ENCODE measurements around the gene FABP1.

FABP1 gene

DNA sequence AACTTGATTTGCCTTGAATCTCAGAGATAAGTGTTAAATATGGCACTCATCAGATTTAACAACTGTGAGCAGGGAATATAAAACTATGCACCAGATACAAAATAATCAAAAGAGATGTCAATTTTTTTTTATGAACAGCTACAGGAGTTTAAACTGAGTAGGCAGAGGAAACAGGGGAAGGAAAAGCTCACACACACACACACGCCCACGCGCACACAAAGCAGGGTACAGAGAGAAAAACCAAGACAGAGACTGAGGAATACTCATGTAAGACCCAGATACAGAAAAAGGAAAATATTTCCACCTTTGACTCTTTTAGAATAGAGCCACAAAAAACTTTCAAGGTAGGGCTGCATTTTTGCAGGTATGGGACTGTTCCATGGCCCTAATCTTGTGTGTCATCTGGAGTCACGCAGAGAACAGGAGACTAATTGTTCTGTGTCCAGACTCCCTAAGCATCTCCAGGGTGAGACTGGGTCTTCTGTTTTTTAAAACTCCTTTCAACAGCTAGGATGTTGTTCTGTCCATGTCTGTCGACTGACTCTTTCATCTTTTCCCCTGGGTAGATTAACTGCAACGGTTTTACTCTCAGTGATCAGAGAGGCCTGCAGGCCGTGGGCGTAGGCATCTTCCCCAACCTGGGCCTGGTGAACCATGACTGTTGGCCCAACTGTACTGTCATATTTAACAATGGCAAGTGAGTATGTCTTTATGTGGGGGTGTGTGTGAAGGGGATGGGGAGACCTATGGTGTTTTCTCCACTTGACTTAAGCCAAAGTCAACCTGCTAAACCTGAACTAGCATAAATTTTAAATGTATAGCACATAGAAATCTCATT is 37.2 kb downstream of the FABP1 start:
- no peak overlapping the region; a peak in 2 of 22 replicates for H3K9ac ChIP-seq
- H3K4me1 ChIP-seq = peaks cover 11 to 19% (median 14%) of the 10 kb centered on the region in 10 experiments
- TF ChIP-seq Cebpa-rat (IDR thresholded peaks at IDR 0.05) = no peak
- no peak overlapping the region for H3K4me3 ChIP-seq
- peak overlapping the region; percentile 25 to 64 (median 46) for H3K4me2 ChIP-seq
- H3K27me3 ChIP-seq = no peaks in the 10 kb centered on the region
- no peaks in the 10 kb centered on the region for H3K9me3 ChIP-seq (replicated peaks in 1 of 11)
- no peaks in the 10 kb centered on the region for H3K36me3 ChIP-seq
- H3K27ac ChIP-seq = no peak overlapping the region
- H4K20me1 ChIP-seq = no peaks in the 10 kb centered on the region

- Histone ChIP-seq H3K9me3 (replicated peaks in 1 of 11) (no peaks in the 10 kb centered on the region), H4K20me1 (no peaks in the 10 kb centered on the region), H3K9ac (no peak overlapping the region), H3K36me3 (no peaks in the 10 kb centered on the region), H3K27ac (no peak overlapping the region), H3K27me3 (no peaks in the 10 kb centered on the region), H3K4me2 (no peak overlapping the region), H3K4me1 (peaks cover 11 to 19% (median 14%) of the 10 kb centered on the region in 10 experiments), H3K4me3 (no peak overlapping the region)
- no peak for TF ChIP-seq Cebpa-rat (IDR thresholded peaks at IDR 0.05)
These were observed 38.9 kb downstream of the FABP1 start for GRCh38 chr2:88088999-88089398.

DNA sequence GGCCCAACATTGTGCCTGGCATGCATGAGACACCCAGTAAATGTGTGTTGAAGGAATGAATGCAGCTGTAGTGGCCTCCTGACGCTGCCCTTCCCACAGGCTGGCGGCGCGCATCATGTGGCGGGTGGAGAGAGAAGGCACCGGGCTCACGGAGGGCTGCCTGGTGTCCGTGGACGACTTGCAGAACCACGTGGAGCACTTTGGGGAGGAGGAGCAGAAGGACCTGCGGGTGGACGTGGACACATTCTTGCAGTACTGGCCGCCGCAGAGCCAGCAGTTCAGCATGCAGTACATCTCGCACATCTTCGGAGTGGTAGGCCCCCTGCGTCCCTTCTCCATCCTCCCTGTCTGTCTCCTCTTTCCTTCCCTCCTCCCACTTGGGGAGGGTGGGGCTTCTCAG is 40.1 kb downstream of the FABP1 start:
- Histone ChIP-seq H4K20me1 (no peaks in the 10 kb centered on the region), H3K4me3 (no peak overlapping the region), H3K36me3 (no peaks in the 10 kb centered on the region), H3K9ac (no peak overlapping the region), H3K4me2 (no peak overlapping the region), H3K27me3 (no peaks in the 10 kb centered on the region), H3K9me3 (replicated peaks in 1 of 11) (no peaks in the 10 kb centered on the region), H3K4me1 (peaks cover 11 to 19% (median 14%) of the 10 kb centered on the region in 10 experiments), H3K27ac (no peak overlapping the region)
- TF ChIP-seq Cebpa-rat (IDR thresholded peaks at IDR 0.05) = no peak

GRCh38 chr2:88087073-88087472 is 40.8 kb downstream of the FABP1 start:
- H4K20me1 ChIP-seq = no peaks in the 10 kb centered on the region
- TF ChIP-seq Cebpa-rat (IDR thresholded peaks at IDR 0.05) = no peak
- H3K9ac ChIP-seq = no peak overlapping the region
- H3K4me2 ChIP-seq = no peak overlapping the region
- H3K27me3 ChIP-seq = no peaks in the 10 kb centered on the region
- H3K9me3 ChIP-seq (replicated peaks in 1 of 11) = no peaks in the 10 kb centered on the region
- H3K4me3 ChIP-seq = no peak overlapping the region
- no peaks in the 10 kb centered on the region for H3K36me3 ChIP-seq
- no peak overlapping the region for H3K27ac ChIP-seq
- peaks cover 11 to 19% (median 14%) of the 10 kb centered on the region in 10 experiments for H3K4me1 ChIP-seq

DNA sequence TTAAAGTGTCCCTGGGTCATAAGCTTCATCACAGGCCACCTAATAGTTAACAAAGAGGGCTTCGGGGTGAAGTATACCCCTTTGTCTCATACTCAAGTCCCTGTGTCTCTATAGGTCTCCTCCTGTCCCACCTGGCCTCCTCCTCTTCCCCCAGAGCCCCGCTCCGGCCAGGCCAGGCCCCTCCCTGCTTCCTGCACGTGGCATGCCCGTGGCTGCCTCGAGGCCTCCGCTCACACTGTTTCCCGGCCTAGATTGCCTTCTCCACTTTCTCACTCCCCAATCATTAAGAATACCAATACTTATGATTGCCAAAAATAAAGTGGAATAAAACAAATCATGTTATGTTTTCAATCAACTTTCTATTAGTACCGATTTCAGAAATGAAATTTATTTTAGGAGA is 41.5 kb downstream of the FABP1 start:
- no peak for TF ChIP-seq Cebpa-rat (IDR thresholded peaks at IDR 0.05)
- Histone ChIP-seq H3K4me2 (no peak overlapping the region), H4K20me1 (no peaks in the 10 kb centered on the region), H3K27me3 (no peaks in the 10 kb centered on the region), H3K4me3 (no peak overlapping the region), H3K4me1 (peaks cover 9 to 18% (median 13%) of the 10 kb centered on the region in 10 experiments), H3K27ac (no peak overlapping the region), H3K9me3 (replicated peaks in 1 of 11) (no peaks in the 10 kb centered on the region), H3K36me3 (no peaks in the 10 kb centered on the region), H3K9ac (no peak overlapping the region)

GRCh38 chr2:88085602-88086001 is 42.3 kb downstream of the FABP1 start:
- no peak overlapping the region for H3K27ac ChIP-seq
- no peak overlapping the region for H3K4me2 ChIP-seq
- TF ChIP-seq Cebpa-rat (IDR thresholded peaks at IDR 0.05) = no peak
- no peaks in the 10 kb centered on the region for H3K9me3 ChIP-seq (replicated peaks in 1 of 11)
- H3K9ac ChIP-seq = no peak overlapping the region
- H4K20me1 ChIP-seq = no peaks in the 10 kb centered on the region
- H3K36me3 ChIP-seq = no peaks in the 10 kb centered on the region
- H3K27me3 ChIP-seq = no peaks in the 10 kb centered on the region
- H3K4me1 ChIP-seq = peaks cover 4 to 10% (median 7%) of the 10 kb centered on the region in 10 experiments
- H3K4me3 ChIP-seq = no peak overlapping the region

GRCh38 chr2:88085099-88085498 is 42.8 kb downstream of the FABP1 start:
- no peak overlapping the region for H3K4me3 ChIP-seq
- no peaks in the 10 kb centered on the region for H4K20me1 ChIP-seq
- H3K4me2 ChIP-seq = no peak overlapping the region
- H3K27ac ChIP-seq = no peak overlapping the region
- no peaks in the 10 kb centered on the region for H3K27me3 ChIP-seq
- H3K36me3 ChIP-seq = no peaks in the 10 kb centered on the region
- H3K4me1 ChIP-seq = peaks cover 0 to 5% (median 2%) of the 10 kb centered on the region in 10 experiments; a peak in 9 of 20 replicates
- no peak overlapping the region for H3K9ac ChIP-seq
- no peaks in the 10 kb centered on the region for H3K9me3 ChIP-seq (replicated peaks in 1 of 11)
- TF ChIP-seq Cebpa-rat (IDR thresholded peaks at IDR 0.05) = no peak

GRCh38 chr2:88082781-88083180 is 45.1 kb downstream of the FABP1 start:
- no peak for TF ChIP-seq Cebpa-rat (IDR thresholded peaks at IDR 0.05)
- no peaks in the 10 kb centered on the region for H3K9me3 ChIP-seq (replicated peaks in 1 of 11)
- H4K20me1 ChIP-seq = no peaks in the 10 kb centered on the region
- H3K4me1 ChIP-seq = no peaks in the 10 kb centered on the region
- no peak overlapping the region for H3K9ac ChIP-seq
- H3K4me3 ChIP-seq = no peak overlapping the region
- no peaks in the 10 kb centered on the region for H3K36me3 ChIP-seq
- no peak overlapping the region for H3K4me2 ChIP-seq
- no peak overlapping the region for H3K27ac ChIP-seq
- H3K27me3 ChIP-seq = no peaks in the 10 kb centered on the region

GRCh38 chr2:88081924-88082608 is 45.8 kb downstream of the FABP1 start:
- Histone ChIP-seq H3K27me3 (no peaks in the 10 kb centered on the region), H4K20me1 (no peaks in the 10 kb centered on the region), H3K9me3 (replicated peaks in 1 of 11) (no peaks in the 10 kb centered on the region), H3K27ac (no peak overlapping the region), H3K4me2 (no peak overlapping the region), H3K4me3 (no peak overlapping the region), H3K4me1 (no peaks in the 10 kb centered on the region), H3K36me3 (no peaks in the 10 kb centered on the region), H3K9ac (no peak overlapping the region)
- no peak for TF ChIP-seq Cebpa-rat (IDR thresholded peaks at IDR 0.05)

- no peak for TF ChIP-seq Cebpa-rat (IDR thresholded peaks at IDR 0.05)
- no peak overlapping the region for H3K4me2 ChIP-seq
- no peak overlapping the region for H3K9ac ChIP-seq
- H3K9me3 ChIP-seq (replicated peaks in 1 of 11) = no peaks in the 10 kb centered on the region
- H3K4me1 ChIP-seq = no peaks in the 10 kb centered on the region
- H4K20me1 ChIP-seq = no peaks in the 10 kb centered on the region
- no peaks in the 10 kb centered on the region for H3K27me3 ChIP-seq
- H3K36me3 ChIP-seq = no peaks in the 10 kb centered on the region
- no peak overlapping the region for H3K27ac ChIP-seq
- no peak overlapping the region for H3K4me3 ChIP-seq
These were observed 47.3 kb downstream of the FABP1 start for GRCh38 chr2:88080545-88080944.

Measured in BLaER1 treated with 17β-estradiol and CSF1 and Interleukin-3, amounts not matched to agents 10 nM and 100 nM (cell line).